Left ventricle myocardium inferior (tissue), 1 donor: ENCODE measurements around the gene FAM3D. TPM values are rescaled to one million over a fixed set of nuclear protein-coding genes. Genes with fewer than 3 reads are reported as not detected.
"Not testable (repeated sequence)": the region's sequence is repeated elsewhere in the genome, so short reads cannot be mapped to it uniquely, and the experiment has no call there.

Experiments used
- DNase-seq: peaks from one replicate; pipeline ENCODE4 v3.0.0-alpha.2; 2020
- H3K27ac ChIP-seq: fragments of 200-600 bp; replicated peaks from 2 replicates; pipeline ENCODE4 v1.8.0; 2021
- H3K27me3 ChIP-seq: fragments of 200-600 bp; 2 replicates; pipeline ENCODE4 v1.8.0; 2021; ENCODE audit warnings: low read depth
- H3K36me3 ChIP-seq: fragments of 200-600 bp; 2 replicates; pipeline ENCODE4 v1.8.0; 2021
- H3K4me1 ChIP-seq: fragments of 200-600 bp; 2 replicates; pipeline ENCODE4 v1.8.0; 2021
- H3K4me3 ChIP-seq: fragments of 200-600 bp; 2 replicates; pipeline ENCODE4 v1.8.0; 2021; ENCODE audit warnings: mild to moderate bottlenecking, moderate library complexity
- H3K9me3 ChIP-seq: fragments of 200-600 bp; replicated peaks from 2 replicates; pipeline ENCODE4 v1.8.0; 2021
- intact Hi-C: fragments of 100-400 bp; cut with micrococcal nuclease; formaldehyde crosslinking; loops from one replicate; pipeline ENCODE4 v1.11.0; 2022
- long read RNA-seq: library from polyadenylated mRNA; unstranded; transcript quantifications from one replicate; pipeline ENCODE4 v2.0.0, GENCODE V29; 2021
- total RNA-seq: library from RNA; stranded (reverse); fragmentation: NEBNext Ultra II Directional; extraction: Animal tissue kit (Norgen Biotek cat#: 25700); gene quantifications from one replicate; pipeline ENCODE4 v1.2.1, GENCODE V29; 2021
- TF ChIP-seq, protein P1 (sequence below): fragments of 200-600 bp; IDR thresholded peaks from 2 replicates; pipeline ENCODE4 v1.8.0; 2021; ENCODE audit warnings: antibody characterized with exemption, mild to moderate bottlenecking, borderline replicate concordance
- donor health status: DM: no; HTN: yes; CAD: no; lungs with severe emphysema.

The FAM3D gene
- 0.16 TPM for total RNA-seq
- long read RNA-seq, result 0 reads

- Histone ChIP-seq H3K4me3 (no peak within 1 kb of the TSS), H3K9me3 (no peaks in the 10 kb centered on the region), H3K36me3 (no peaks in the 10 kb centered on the region), H3K27me3 (peaks cover 6% of the 10 kb centered on the region), H3K4me1 (no peaks in the 10 kb centered on the region), H3K27ac (no peak within 1 kb of the TSS)
- DNase-seq, result no peak
- intact Hi-C loops, result no loop called here
- TF ChIP-seq, protein P1, sequence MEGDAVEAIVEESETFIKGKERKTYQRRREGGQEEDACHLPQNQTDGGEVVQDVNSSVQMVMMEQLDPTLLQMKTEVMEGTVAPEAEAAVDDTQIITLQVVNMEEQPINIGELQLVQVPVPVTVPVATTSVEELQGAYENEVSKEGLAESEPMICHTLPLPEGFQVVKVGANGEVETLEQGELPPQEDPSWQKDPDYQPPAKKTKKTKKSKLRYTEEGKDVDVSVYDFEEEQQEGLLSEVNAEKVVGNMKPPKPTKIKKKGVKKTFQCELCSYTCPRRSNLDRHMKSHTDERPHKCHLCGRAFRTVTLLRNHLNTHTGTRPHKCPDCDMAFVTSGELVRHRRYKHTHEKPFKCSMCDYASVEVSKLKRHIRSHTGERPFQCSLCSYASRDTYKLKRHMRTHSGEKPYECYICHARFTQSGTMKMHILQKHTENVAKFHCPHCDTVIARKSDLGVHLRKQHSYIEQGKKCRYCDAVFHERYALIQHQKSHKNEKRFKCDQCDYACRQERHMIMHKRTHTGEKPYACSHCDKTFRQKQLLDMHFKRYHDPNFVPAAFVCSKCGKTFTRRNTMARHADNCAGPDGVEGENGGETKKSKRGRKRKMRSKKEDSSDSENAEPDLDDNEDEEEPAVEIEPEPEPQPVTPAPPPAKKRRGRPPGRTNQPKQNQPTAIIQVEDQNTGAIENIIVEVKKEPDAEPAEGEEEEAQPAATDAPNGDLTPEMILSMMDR, result no peak
Measured at GRCh38 chr3:58666683-58667082, at the start of gene FAM3D. TSS of gene FAM3D (minus strand) at chr3:58666774. CDS start at chr3:58655563, 11,211 bp downstream.

DNA sequence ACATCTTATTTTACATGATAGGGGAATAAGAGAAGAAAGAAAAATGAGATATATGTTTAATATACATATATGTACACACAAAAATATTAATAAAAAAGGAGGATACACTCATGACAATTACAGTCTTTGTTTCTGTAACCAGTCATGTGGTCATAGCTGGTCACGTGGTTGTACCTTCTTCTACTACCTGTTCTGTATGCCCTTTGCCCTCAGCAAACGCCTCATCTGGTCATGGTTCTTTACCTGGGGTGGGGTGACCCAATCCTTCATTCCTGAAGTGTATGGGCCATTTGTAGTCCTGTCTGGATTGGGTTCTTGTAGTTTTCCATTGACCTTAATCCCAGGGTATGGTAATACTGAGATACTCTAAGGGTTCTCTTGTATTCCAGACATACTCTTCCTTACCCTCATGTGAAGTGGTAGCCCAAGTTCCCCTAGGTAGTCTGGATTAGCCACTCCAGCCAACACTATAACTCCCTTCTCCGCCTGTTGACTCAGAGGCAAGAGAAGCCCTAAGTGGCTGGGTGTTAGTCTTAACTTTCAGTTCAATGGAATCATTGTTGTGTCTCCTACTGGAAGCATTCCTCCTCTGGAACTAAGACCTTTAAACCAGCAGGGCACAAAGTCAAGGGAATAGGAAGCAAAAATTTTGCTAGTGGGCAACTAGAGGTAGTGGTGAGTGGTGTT lies 47.3 kb upstream of the FAM3D start:
- H3K4me1 ChIP-seq, result no peaks in the 10 kb centered on the region
- intact Hi-C loops, result no loop called here
- H3K27ac ChIP-seq, result no peak overlapping the region
- no peak for DNase-seq
- no peak overlapping the region for H3K4me3 ChIP-seq
- TF ChIP-seq, protein P1, result no peak
- H3K27me3 ChIP-seq, result no peaks in the 10 kb centered on the region
- H3K36me3 ChIP-seq, result no peaks in the 10 kb centered on the region
- H3K9me3 ChIP-seq, result no peaks in the 10 kb centered on the region

GRCh38 chr3:58711871-58712270 lies 45.3 kb upstream of the FAM3D start:
- intact Hi-C loops, result no loop called here
- DNase-seq, result no peak
- TF ChIP-seq, protein P1, result no peak

DNA sequence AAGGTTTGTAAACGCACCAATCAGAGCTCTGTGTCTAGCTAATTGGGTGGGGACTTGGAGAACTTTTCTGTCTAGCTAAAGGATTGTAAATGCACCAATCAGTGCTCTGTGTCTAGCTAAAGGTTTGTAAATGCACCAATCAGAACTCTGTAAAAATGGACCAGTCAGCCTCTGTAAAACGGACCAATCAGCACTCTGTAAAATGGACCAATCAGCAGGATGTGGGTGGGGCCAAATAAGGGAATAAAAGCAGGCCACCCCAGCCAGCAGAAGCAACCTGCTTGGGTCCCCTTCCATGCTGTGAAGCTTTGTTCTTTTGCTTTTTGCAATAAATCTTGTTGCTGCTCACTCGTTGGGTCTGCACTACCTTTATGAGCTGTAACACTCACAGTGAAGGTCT lies 42.4 kb upstream of the FAM3D start:
- H3K36me3 ChIP-seq, H3K4me3 ChIP-seq, H3K9me3 ChIP-seq, H3K27me3 ChIP-seq, DNase-seq, H3K4me1 ChIP-seq, intact Hi-C loops, H3K27ac ChIP-seq: not testable (repeated sequence)

More at GRCh38 chr3:58711871-58712270, 45.3 kb upstream of the FAM3D start:
- no peaks in the 10 kb centered on the region for H3K36me3 ChIP-seq
- H3K27ac ChIP-seq, result no peak overlapping the region
- no peaks in the 10 kb centered on the region for H3K4me1 ChIP-seq
- H3K9me3 ChIP-seq, result no peaks in the 10 kb centered on the region
- H3K27me3 ChIP-seq, result no peaks in the 10 kb centered on the region
- H3K4me3 ChIP-seq, result no peak overlapping the region

GRCh38 chr3:58708116-58708791 lies 41.7 kb upstream of the FAM3D start:
- Histone ChIP-seq H3K27me3 (peaks cover under 1% of the 10 kb centered on the region), H3K4me3 (no peak overlapping the region), H3K9me3 (no peaks in the 10 kb centered on the region), H3K36me3 (no peaks in the 10 kb centered on the region), H3K4me1 (no peaks in the 10 kb centered on the region), H3K27ac (no peak overlapping the region)
- intact Hi-C loops, result no loop called here
- no peak for DNase-seq
- TF ChIP-seq, protein P1, result no peak

DNA sequence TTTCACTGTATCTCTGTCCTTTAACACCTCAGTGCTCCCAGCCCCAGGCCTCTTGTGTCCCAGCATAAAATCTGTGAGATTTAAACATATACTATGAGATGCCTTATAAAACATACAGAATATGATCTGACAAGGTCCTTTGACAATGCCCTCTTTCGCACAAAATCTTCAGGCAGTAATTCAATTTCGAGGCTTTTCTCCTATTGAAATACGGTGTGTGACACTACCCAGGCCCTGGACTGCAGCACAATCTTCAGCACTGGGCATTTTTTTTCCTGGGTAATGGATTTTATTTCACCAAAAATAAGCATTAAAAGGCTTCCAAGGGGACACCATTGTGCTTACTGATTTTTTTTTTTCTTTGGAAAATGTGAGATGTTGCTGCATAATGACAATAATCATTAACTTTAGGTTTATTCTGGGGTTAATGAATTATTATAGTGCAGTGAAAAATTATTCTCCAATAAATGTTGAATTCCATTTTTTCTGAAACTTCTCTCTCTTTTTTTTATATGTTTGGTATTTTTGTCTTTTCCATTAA lies 40.9 kb upstream of the FAM3D start:
- H3K27ac ChIP-seq, result no peak overlapping the region
- no peaks in the 10 kb centered on the region for H3K9me3 ChIP-seq
- no peak overlapping the region for H3K4me3 ChIP-seq
- H3K36me3 ChIP-seq, result no peaks in the 10 kb centered on the region
- no peak for DNase-seq
- H3K27me3 ChIP-seq, result peaks cover 7% of the 10 kb centered on the region
- H3K4me1 ChIP-seq, result no peaks in the 10 kb centered on the region
- TF ChIP-seq, protein P1, result no peak
- intact Hi-C loops, result no loop called here
